ENCODE data around the gene FNBP1L. TPM values are rescaled to one million over a fixed set of nuclear protein-coding genes. Genes with fewer than 3 reads are reported as not detected.
"Not testable (repeated sequence)": the region's sequence is repeated elsewhere in the genome, so short reads cannot be mapped to it uniquely, and the experiment has no call there.

Gene FNBP1L
- total RNA-seq, 1 donor, result 2.2 TPM

DNA sequence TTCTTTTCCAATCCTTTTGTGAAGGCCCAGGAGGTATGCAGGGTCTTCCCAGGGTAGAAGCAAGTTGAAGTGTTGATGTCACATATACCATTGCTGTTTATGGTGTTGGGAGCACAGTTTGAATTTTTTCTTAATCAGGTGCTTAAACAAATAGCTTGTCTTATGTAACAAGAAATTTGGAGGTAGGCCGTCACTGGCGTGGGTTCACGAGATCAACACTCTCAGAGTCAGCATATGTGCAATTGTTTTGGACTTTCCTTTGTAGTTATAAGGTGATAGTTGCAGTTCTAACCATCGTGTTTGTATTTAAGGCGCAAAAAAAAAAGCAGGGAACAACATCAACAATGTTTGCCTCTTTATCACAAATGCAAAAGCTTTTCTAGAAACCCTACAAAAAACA, 13.3 kb downstream of the FNBP1L start:
- Histone ChIP-seq H3K27me3 (ENCODE audit: insufficient read depth, low read length) (no peaks in the 10 kb centered on the region), H3K4me1 (ENCODE audit: insufficient read depth, low read length) (no peaks in the 10 kb centered on the region), H3K4me3 (ENCODE audit: low read length) (no peak overlapping the region), H3K9me3 (ENCODE audit: low read depth, low read length) (no peaks in the 10 kb centered on the region)

DNA sequence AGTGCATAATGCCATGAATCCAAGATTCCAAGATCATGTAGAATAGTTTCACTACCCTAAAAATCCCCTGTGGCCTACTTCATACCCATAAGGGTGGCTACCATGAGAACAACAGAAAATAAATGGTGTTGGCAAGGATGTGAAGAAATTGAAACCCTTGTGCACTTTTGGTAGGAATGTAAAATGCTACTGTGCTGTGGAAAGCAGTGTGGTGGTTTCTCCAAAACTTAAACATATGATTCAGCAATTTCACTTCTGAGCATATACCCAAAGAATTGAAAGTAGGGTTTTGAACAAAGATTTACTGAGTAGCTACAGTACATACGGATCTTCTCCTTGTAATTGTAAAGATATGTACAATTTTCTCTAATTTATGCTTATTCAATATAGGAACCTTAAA, 16.0 kb downstream of the FNBP1L start:
- Histone ChIP-seq H3K27me3 (ENCODE audit: insufficient read depth, low read length) (no peaks in the 10 kb centered on the region), H3K9me3 (ENCODE audit: low read depth, low read length) (no peaks in the 10 kb centered on the region), H3K4me3 (ENCODE audit: low read length) (no peak overlapping the region), H3K4me1 (ENCODE audit: insufficient read depth, low read length) (no peaks in the 10 kb centered on the region)

DNA sequence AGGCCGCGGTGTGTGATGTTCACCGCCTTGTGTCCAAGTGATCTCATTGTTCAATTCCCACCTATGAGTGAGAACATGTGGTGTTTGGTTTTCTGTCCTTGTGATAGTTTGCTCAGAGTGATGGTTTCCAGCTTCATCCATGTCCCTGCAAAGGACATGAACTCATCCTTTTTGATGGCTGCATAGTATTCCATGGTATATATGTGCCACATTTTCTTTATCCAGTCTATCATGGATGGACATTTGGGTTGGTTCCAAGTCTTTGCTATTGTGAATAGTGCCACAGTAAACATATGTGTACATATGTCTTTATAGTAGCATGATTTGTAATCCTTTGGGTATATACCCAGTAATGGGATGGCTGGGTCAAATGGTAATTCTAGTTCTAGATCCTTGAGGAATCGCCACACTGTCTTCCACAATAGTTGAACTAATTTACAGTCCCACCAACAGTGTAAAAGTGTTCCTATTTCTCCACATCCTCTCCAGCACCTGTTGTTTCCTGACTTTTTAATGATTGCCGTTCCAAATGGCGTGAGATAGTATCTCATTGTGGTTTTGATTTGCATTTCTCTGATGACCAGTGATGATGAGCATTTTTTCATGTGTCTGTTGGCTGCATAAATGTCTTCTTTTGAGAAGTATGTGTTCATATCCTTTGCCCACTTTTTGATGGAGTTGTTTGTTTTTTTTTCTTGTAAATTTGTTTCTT, 17.6 kb downstream of the FNBP1L start:
- not testable (repeated sequence) for H3K4me1 ChIP-seq (ENCODE audit: insufficient read depth, low read length); H3K9me3 ChIP-seq (ENCODE audit: low read depth, low read length); H3K27me3 ChIP-seq (ENCODE audit: insufficient read depth, low read length); H3K4me3 ChIP-seq (ENCODE audit: low read length)

DNA sequence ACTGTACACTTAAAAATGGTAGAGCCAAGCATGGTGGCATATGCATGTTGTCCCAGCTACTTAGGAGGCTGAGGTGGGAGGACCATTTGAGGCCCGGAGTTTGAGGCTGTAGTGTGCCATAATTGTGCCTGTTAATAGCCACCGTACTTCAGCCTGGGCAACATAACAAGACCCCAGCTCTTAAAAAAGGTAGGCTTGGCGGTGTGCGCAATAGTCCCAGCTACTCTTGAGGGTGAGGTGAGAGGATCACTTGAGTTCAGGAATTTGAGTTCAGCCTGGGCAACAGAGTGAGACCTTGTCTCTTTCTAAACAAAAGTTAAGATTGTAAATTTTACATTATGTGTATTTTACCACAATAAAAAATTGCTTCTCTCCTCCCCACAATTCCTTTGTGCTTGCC, 19.7 kb downstream of the FNBP1L start:
- H3K4me1 ChIP-seq (ENCODE audit: insufficient read depth, low read length), result no peaks in the 10 kb centered on the region
- H3K27me3 ChIP-seq (ENCODE audit: insufficient read depth, low read length), result no peaks in the 10 kb centered on the region
- no peak overlapping the region for H3K4me3 ChIP-seq (ENCODE audit: low read length)
- H3K9me3 ChIP-seq (ENCODE audit: low read depth, low read length), result no peaks in the 10 kb centered on the region

DNA sequence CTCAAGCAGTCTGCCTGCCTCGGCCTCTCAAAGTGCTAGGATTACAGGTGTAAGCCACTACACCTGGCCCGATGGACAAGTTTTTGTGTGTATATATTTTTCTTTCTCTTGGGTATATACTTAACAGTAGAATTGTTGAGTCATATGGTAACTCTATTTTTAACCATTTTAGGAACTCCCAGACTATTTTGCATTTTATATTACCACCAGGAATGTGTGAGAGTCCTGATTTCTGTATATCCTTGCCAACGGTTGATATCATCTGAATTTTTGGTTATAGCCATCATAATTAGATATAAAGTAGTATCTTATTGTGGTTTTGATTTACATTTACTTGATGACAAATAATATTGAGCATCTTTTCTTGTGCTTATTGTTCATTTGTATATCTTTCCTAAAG, 20.7 kb downstream of the FNBP1L start:
- Histone ChIP-seq H3K27me3 (ENCODE audit: insufficient read depth, low read length) (no peaks in the 10 kb centered on the region), H3K4me1 (ENCODE audit: insufficient read depth, low read length) (no peaks in the 10 kb centered on the region), H3K4me3 (ENCODE audit: low read length) (no peak overlapping the region), H3K9me3 (ENCODE audit: low read depth, low read length) (no peaks in the 10 kb centered on the region)

DNA sequence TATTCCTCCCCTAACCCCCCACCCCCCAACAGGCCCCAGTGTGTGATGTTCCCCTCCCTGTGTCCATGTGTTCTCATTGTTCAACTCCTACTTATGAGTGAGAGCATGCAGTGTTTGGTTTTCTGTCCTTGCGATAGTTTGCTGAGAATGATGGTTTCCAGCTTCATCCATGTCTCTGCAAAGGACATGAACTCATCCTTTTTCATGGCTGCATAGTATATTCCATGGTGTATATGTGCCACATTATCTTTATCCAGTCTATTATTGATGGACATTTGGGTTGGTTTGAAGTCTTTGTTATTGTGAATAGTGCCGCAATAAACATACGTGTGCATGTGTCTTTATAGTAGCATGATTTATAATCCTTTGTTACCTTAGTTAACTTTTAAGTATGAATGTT, 21.3 kb downstream of the FNBP1L start:
- H3K4me3 ChIP-seq (ENCODE audit: low read length); H3K27me3 ChIP-seq (ENCODE audit: insufficient read depth, low read length); H3K4me1 ChIP-seq (ENCODE audit: insufficient read depth, low read length); H3K9me3 ChIP-seq (ENCODE audit: low read depth, low read length): not testable (repeated sequence)

DNA sequence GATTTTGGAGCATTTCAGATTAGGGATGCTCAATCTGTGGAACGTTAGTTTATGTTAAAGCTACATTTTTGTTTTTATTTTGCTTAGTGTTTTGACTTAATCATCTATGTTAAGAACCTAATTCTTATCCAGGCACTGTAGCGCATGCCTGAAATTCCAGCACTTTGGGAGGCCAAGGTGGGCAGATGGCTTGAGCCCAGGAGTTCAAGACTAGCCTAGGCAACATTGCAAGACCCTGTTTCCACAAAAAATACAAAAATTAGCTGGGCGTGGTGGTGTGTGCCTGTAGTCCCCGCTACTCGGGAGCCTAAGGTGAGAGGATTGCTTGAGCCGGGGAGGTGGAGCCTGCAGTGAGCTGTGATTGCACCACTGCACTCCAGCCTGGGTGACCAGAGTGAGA, 23.4 kb downstream of the FNBP1L start:
- H3K4me1 ChIP-seq (ENCODE audit: insufficient read depth, low read length), result no peaks in the 10 kb centered on the region
- no peak overlapping the region for H3K4me3 ChIP-seq (ENCODE audit: low read length)
- no peaks in the 10 kb centered on the region for H3K9me3 ChIP-seq (ENCODE audit: low read depth, low read length)
- no peaks in the 10 kb centered on the region for H3K27me3 ChIP-seq (ENCODE audit: insufficient read depth, low read length)

DNA sequence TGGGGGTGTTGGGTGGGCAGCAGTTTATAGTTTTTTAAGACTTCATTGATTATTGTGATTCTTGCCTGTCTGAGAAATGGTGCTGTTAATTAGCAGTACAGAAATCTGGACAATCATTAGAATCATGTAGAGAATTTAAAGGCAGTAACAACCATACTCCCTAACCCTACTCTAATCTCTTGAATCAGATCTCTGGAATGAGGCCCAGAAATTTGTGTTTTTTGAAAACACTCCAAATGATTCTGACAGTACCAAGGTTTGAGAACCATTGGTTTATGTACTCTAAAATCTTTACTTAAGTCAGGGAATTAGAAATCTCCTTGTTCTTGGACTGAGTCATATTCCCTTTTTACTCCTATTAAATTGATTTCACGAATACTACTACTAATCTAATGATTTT, 24.0 kb downstream of the FNBP1L start:
- no peaks in the 10 kb centered on the region for H3K27me3 ChIP-seq (ENCODE audit: insufficient read depth, low read length)
- H3K4me3 ChIP-seq (ENCODE audit: low read length), result no peak overlapping the region
- no peaks in the 10 kb centered on the region for H3K4me1 ChIP-seq (ENCODE audit: insufficient read depth, low read length)
- no peaks in the 10 kb centered on the region for H3K9me3 ChIP-seq (ENCODE audit: low read depth, low read length)

DNA sequence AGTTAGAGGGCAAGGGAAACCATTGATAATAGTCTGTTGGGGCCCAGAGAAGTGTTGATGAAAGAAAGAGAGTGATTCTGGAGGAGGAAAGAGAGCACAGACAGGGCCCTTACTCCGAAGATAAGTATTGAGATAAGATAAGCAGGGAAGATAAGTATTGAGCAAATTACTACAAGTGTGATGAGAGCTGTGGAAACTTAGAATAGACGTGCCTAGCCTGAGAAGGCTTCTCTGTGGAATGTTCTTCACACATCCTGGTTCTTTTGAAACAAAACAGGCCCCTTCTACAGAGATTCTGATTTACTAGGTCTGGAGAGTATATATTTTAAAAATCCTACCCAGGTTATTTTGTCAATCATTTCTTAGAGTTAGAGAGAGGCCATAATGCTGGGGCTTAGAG, 26.4 kb downstream of the FNBP1L start:
- Histone ChIP-seq H3K9me3 (ENCODE audit: low read depth, low read length) (no peaks in the 10 kb centered on the region), H3K27me3 (ENCODE audit: insufficient read depth, low read length) (no peaks in the 10 kb centered on the region), H3K4me1 (ENCODE audit: insufficient read depth, low read length) (no peaks in the 10 kb centered on the region)

DNA sequence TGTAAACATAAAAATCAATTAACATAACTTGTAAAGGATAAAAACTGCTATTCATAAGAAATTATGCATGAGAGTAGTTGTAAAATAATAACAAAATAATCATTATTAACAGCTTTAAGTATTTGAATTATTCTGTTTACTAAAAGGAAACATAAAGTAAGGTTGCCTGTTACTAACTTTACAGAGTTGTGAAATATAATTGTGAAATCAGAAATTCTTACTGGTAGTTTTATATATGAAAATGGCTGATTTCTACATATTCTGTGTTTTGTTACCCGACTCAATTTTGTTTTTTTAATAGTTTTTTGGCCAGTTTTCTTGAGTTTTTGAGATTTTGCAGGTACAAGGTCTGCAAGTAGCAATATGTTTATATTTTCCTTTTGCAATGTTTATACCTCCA, 27.8 kb downstream of the FNBP1L start:
- H3K27me3 ChIP-seq (ENCODE audit: insufficient read depth, low read length), result no peaks in the 10 kb centered on the region
- H3K9me3 ChIP-seq (ENCODE audit: low read depth, low read length), result no peaks in the 10 kb centered on the region
- H3K4me3 ChIP-seq (ENCODE audit: low read length), result no peak overlapping the region
- H3K4me1 ChIP-seq (ENCODE audit: insufficient read depth, low read length), result no peaks in the 10 kb centered on the region

More for the DNA sequence above, 26.4 kb downstream of the FNBP1L start:
- no peak overlapping the region for H3K4me3 ChIP-seq (ENCODE audit: low read length)

DNA sequence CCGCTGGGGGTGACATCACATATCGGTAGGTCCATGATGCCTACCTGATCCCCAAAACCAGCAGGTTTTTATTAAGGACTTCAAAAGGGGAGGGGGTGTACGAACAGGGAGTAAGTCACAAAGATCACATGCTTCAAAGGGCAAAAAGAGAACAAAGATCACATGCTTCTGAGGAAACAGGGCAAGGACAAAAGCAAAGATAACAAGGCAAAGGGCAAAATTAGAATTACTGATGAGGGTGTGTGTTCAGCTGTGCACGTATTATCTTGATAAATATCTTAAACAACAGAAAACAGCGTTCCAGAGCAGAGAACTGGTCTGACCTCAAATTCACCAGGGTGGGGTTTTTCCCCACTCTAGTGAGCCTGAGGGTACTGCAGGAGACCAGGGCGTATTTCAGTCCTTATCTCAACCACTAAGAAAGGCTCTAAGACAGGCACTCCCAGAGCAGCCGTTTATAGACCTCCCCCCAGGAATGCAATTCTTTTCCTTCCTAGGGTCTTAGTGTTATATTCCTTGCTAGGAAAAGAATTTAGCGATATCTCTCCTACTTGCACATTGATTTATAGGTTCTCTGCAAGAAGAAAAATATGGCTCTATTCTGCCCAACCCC, 31.3 kb downstream of the FNBP1L start:
- not testable (repeated sequence) for H3K4me3 ChIP-seq (ENCODE audit: low read length); H3K9me3 ChIP-seq (ENCODE audit: low read depth, low read length); H3K4me1 ChIP-seq (ENCODE audit: insufficient read depth, low read length); H3K27me3 ChIP-seq (ENCODE audit: insufficient read depth, low read length)

DNA sequence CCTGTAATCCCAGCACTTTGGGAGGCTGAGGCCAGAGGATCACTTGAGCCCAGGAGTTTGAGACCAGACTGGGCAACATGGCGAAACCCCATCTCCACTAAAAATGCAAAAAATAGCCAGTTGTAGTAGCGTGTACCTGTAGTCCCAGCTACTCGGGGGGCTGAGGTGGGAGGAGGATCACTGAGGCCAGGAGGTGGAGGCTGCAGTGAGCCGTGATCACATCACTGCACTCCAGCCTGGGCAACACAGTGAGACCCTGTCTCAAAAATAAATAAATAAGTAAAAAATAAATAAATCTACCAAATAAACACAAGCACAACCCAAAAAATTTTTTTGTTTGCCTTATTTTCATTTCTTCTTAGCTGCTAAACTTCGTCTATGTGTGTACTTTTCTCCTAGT, 34.0 kb downstream of the FNBP1L start:
- not testable (repeated sequence) for H3K27me3 ChIP-seq (ENCODE audit: insufficient read depth, low read length); H3K4me3 ChIP-seq (ENCODE audit: low read length)

DNA sequence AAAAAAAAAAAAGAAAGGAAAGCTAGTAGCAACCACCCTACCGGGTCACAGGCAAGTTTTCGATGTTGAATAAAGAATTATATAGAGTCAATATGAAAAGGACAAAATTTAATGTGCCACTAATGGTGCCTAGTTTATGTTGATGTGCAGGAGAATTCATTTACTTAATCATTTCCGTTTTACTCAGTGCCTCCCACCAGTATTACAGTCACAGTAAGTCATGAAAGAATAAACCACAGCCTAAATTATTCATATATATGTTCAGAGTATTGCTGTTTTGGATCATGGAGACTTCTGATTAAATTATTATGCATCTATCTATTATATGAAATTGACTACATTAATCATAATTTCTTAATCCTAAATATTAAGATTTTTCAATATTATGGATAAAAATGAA, 35.3 kb downstream of the FNBP1L start:
- H3K27me3 ChIP-seq (ENCODE audit: insufficient read depth, low read length), result no peaks in the 10 kb centered on the region
- H3K4me3 ChIP-seq (ENCODE audit: low read length), result no peak overlapping the region

More for the DNA sequence above, 34.0 kb downstream of the FNBP1L start:
- H3K4me1 ChIP-seq (ENCODE audit: insufficient read depth, low read length); H3K9me3 ChIP-seq (ENCODE audit: low read depth, low read length): not testable (repeated sequence)

DNA sequence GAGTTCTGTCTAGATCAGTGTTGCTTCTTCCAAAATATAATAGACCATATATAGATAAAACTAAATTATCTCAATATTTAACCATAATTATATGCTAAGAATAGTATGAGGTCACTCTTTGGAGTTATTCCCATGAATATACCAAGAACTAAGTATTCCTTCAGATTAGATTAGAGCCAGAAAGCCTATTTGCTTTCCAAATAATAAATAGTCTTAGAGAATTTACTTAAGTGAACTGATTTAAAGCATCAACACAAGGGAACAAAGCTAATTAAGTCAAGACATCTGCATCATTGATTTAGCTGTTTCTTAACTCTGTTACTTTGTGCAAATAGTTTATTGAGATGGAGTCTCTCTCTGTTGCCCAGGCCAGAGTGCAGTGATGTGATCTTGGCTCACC, 35.7 kb downstream of the FNBP1L start:
- no peaks in the 10 kb centered on the region for H3K27me3 ChIP-seq (ENCODE audit: insufficient read depth, low read length)
- no peak overlapping the region for H3K4me3 ChIP-seq (ENCODE audit: low read length)
- H3K4me1 ChIP-seq (ENCODE audit: insufficient read depth, low read length), result no peaks in the 10 kb centered on the region
- H3K9me3 ChIP-seq (ENCODE audit: low read depth, low read length), result no peaks in the 10 kb centered on the region

More for the DNA sequence above, 35.3 kb downstream of the FNBP1L start:
- Histone ChIP-seq H3K9me3 (ENCODE audit: low read depth, low read length) (no peaks in the 10 kb centered on the region), H3K4me1 (ENCODE audit: insufficient read depth, low read length) (no peaks in the 10 kb centered on the region)

DNA sequence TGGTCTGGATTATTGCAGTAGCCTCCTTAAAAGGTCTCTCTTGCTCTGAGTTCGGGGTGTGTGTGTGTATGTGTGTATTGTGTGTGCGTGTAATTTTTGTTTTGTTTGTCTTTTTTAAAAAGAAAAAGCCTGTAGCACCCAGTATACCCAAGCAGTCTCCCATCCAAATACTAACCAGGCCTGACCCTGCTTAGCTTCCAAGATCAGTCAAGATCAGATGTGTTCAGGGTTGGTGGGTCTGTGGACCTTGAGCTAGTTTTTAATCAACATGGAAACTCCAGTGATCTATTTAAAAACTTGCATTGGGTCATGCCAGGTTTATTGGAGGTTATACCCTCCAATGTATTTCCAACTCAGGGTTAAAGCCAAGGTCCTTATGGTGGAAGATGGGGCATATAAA, 40.3 kb downstream of the FNBP1L start:
- H3K4me1 ChIP-seq (ENCODE audit: insufficient read depth, low read length), result peaks cover 2% of the 10 kb centered on the region
- no peak overlapping the region for H3K4me3 ChIP-seq (ENCODE audit: low read length)
- no peaks in the 10 kb centered on the region for H3K9me3 ChIP-seq (ENCODE audit: low read depth, low read length)
- H3K27me3 ChIP-seq (ENCODE audit: insufficient read depth, low read length), result no peaks in the 10 kb centered on the region

DNA sequence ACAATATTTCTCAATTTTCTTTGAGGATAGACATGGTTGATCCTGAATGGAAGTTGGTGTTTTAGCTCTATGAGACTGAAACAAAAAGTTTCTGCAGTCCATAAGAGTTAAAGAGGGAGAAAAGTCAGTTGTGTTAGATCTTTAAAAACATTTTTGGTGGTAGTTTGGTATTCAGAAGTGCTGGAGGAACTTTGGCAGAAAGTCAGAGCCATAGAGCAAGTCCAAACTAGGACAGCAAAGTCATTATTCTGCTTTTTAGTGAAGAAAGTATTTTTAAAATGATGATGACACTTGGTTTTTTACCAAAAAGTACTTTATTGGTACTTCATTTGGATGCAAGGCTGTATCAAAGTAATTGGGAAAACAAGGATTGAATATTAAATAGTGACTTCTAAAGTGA, 41.8 kb downstream of the FNBP1L start:
- Histone ChIP-seq H3K4me3 (ENCODE audit: low read length) (no peak overlapping the region), H3K4me1 (ENCODE audit: insufficient read depth, low read length) (peaks cover 2% of the 10 kb centered on the region), H3K9me3 (ENCODE audit: low read depth, low read length) (no peaks in the 10 kb centered on the region), H3K27me3 (ENCODE audit: insufficient read depth, low read length) (no peaks in the 10 kb centered on the region)

Data from mononuclear cell (primary cell).